Fibroblast of villous mesenchyme (primary cell): ENCODE data around the gene RNFT2. TPM values are rescaled to one million over a fixed set of nuclear protein-coding genes. Genes with fewer than 3 reads are reported as not detected.
A peak's percentile ranks its signal among the peaks of the same experiment; 100 is the strongest.

Experiments used
- DNase-seq: peaks from one replicate; pipeline ENCODE4 v3.0.0-alpha.2; 2010; ENCODE audit warnings: low read depth
- H3K4me3 ChIP-seq: 2 replicates; pipeline ENCODE4 v1.5.1; 2011; ENCODE audit warnings: low read depth, mild to moderate bottlenecking, low read length
- CTCF ChIP-seq: IDR thresholded peaks from 2 replicates; pipeline ENCODE4 v1.5.1; 2012; ENCODE audit warnings: low read depth, mild to moderate bottlenecking, low read length; ENCODE audit not compliant: insufficient read depth
- total RNA-seq: library from RNA; depleted of rRNA; stranded (reverse); fragments of >200 nt; gene quantifications from 2 replicates; pipeline ENCODE4 v1.2.3, GENCODE V29; 2012

The RNFT2 gene
- total RNA-seq, 1 donor = 7.3 TPM

- no peak for TF ChIP-seq CTCF
- peak; percentile 29 for DNase-seq
- H3K4me3 ChIP-seq = no peak overlapping the region
These were observed 142.8 kb downstream of the RNFT2 start for GRCh38 chr12:116880817-116881324.

DNA sequence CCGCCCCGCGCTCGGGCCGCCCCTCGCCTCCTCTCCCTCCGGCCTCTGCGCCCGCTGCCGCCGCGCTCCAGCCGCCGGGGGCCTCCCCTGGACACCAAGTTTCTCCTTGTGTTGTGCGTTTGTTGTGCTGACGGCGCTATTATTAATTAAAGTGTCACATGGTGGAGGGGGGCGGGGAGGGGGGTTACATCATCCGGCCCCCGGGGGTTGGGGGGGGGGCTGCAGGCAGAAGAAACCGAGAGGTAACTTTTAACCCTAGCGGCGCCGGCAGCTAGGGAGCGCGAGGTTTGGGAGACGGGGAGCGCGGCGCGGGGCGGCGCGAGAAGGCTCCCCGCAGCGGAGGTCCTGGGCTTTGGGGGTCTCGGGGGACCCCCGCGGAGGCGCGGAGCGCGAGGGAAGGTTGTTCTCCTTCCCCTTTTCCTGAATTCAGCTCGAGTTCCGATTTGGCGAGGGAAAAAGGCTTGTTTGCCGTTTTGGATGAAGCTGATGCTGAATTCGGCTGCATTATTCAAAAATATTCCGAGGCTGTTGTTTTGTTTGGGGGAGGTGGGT is 143.3 kb downstream of the RNFT2 start, which contains the start of gene HRK:
Gene HRK (minus strand): TSS at position 117 of the 552 bp plus-strand sequence. CDS start 134 bp downstream, outside the sequence.
- DNase-seq = no peak
- no peak for TF ChIP-seq CTCF
- no peak within 1 kb of the TSS for H3K4me3 ChIP-seq

- H3K4me3 ChIP-seq = no peak overlapping the region
- no peak for TF ChIP-seq CTCF
- DNase-seq = no peak
These were observed 143.9 kb downstream of the RNFT2 start for GRCh38 chr12:116881877-116882507.

DNA sequence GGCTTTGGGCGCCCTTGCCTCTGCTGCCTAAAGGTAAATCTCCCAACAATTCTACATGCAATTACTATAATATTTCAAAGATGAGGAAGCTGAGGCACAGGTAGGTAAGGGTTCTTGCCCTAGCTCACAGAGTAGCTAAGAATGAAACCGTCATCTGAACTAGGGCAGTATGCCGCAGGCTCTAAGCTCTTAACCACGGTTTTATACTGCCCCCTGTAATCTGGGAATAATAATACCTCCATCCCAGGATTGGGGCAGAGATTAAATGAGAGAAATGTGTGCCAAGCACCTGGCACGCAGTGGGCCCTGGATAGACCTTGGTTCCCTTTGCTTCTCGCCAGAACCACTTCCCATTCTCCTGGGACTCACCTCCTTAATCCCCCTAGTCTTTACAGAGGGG is 144.6 kb downstream of the RNFT2 start:
- no peak overlapping the region for H3K4me3 ChIP-seq
- TF ChIP-seq CTCF = peak; percentile 38
- peak; percentile 40 for DNase-seq

GRCh38 chr12:116884871-116885270 is 146.8 kb downstream of the RNFT2 start:
- no peak for DNase-seq
- no peak for TF ChIP-seq CTCF
- no peak overlapping the region for H3K4me3 ChIP-seq

- DNase-seq = no peak
- no peak overlapping the region for H3K4me3 ChIP-seq
- no peak for TF ChIP-seq CTCF
These were observed 147.4 kb downstream of the RNFT2 start for GRCh38 chr12:116885491-116885890.
